ENCODE results near the gene PLPP1.

PLPP1 gene

GRCh38 chr5:55575815-55576583, 41.2 kb upstream of the PLPP1 start:
- TF ChIP-seq, protein P1, sequence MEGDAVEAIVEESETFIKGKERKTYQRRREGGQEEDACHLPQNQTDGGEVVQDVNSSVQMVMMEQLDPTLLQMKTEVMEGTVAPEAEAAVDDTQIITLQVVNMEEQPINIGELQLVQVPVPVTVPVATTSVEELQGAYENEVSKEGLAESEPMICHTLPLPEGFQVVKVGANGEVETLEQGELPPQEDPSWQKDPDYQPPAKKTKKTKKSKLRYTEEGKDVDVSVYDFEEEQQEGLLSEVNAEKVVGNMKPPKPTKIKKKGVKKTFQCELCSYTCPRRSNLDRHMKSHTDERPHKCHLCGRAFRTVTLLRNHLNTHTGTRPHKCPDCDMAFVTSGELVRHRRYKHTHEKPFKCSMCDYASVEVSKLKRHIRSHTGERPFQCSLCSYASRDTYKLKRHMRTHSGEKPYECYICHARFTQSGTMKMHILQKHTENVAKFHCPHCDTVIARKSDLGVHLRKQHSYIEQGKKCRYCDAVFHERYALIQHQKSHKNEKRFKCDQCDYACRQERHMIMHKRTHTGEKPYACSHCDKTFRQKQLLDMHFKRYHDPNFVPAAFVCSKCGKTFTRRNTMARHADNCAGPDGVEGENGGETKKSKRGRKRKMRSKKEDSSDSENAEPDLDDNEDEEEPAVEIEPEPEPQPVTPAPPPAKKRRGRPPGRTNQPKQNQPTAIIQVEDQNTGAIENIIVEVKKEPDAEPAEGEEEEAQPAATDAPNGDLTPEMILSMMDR (IDR thresholded peaks at IDR 0.05; ENCODE audit: extremely low read depth, missing control alignments), result no peak
- DNase-seq (ENCODE audit: low spot score), result no peak

GRCh38 chr5:55572600-55572999, 37.8 kb upstream of the PLPP1 start:
- DNase-seq (ENCODE audit: low spot score), result no peak
- TF ChIP-seq, protein P1 (IDR thresholded peaks at IDR 0.05; ENCODE audit: extremely low read depth, missing control alignments), result no peak

GRCh38 chr5:55572020-55572419, 37.3 kb upstream of the PLPP1 start:
- TF ChIP-seq, protein P1 (IDR thresholded peaks at IDR 0.05; ENCODE audit: extremely low read depth, missing control alignments), result no peak
- DNase-seq (ENCODE audit: low spot score), result no peak

GRCh38 chr5:55570570-55570969, 35.8 kb upstream of the PLPP1 start:
- no peak for DNase-seq (ENCODE audit: low spot score)
- TF ChIP-seq, protein P1 (IDR thresholded peaks at IDR 0.05; ENCODE audit: extremely low read depth, missing control alignments), result no peak

GRCh38 chr5:55570026-55570425, 35.3 kb upstream of the PLPP1 start:
- DNase-seq (ENCODE audit: low spot score), result no peak
- TF ChIP-seq, protein P1 (IDR thresholded peaks at IDR 0.05; ENCODE audit: extremely low read depth, missing control alignments), result no peak

GRCh38 chr5:55569513-55569865, 34.7 kb upstream of the PLPP1 start:
- TF ChIP-seq, protein P1 (IDR thresholded peaks at IDR 0.05; ENCODE audit: extremely low read depth, missing control alignments), result no peak
- no peak for DNase-seq (ENCODE audit: low spot score)

DNA sequence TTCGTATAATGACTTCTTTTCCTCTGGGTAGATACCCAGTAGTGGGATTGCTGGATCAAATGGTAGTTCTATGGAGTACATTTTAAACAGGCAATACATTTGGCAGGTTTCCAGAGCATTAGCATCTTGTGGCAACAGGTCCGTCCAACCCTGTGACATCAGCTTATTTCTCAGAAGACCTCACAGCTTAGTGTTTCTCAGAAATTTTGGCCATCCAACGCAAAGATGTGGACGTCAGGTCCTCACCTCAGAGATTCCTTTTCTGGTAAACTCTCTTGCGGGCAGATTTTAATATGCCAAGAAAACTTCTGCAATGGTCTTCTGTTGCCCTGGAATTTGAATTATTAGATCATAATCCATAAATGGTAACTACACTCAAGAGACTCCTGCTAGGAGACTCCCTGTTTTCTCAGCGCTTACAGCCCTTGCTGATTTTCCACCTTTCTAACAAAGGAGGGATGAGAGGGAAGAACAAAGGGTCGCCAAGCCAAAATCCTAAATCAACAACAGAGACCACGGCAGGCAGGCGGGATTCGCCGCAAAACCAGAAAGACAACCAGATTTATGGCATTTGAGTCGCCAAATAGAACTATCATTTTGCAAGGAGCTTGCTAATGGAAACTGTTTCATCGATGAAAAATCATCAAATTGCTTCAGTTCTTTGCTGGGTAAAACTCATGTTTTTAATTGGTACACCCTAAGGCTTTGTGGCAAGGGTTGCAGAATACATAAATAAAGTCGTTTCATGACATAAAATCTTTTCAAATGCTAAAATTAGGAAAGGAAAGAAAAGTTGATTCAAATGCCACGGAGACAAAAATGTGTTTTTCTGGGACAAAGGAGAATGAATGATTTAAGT, 34.1 kb upstream of the PLPP1 start:
- TF ChIP-seq, protein P1 (IDR thresholded peaks at IDR 0.05; ENCODE audit: extremely low read depth, missing control alignments), result no peak
- no peak for DNase-seq (ENCODE audit: low spot score)
